ENCODE measurements around the gene ZNF358. TPM values are rescaled to one million over a fixed set of nuclear protein-coding genes. Genes with fewer than 3 reads are reported as not detected.

ZNF358 gene
- total and polyA plus RNA-seq, 7 donors = 38.1 to 110 (median 88.9) TPM

GRCh38 chr19:7556696-7557315, 40.9 kb downstream of the ZNF358 start:
- Histone ChIP-seq H3K9me3 (no peaks in the 10 kb centered on the region), H3K27me3 (ENCODE audit: insufficient read depth in 3 of 3, low read length in 2 of 3) (no peaks in the 10 kb centered on the region), H3K4me1 (no peaks in the 10 kb centered on the region), H3K4me3 (no peak overlapping the region), H3K27ac (no peak overlapping the region), H3K36me3 (ENCODE audit: insufficient read depth in 1 of 2, low read depth in 1 of 2) (peaks cover 5 to 83% of the 10 kb centered on the region in 2 donors)
- ATAC-seq = no peak
- 96 to 98% (median 97%) methylated on average over 54 of the region's 54 CpGs for WGBS, 3 donors
- intact Hi-C loops (cut with DNase I) = no loop called here
- DNase-seq = peak in 1 of 2 donors; percentile 39
- no peak for TF ChIP-seq CTCF (IDR thresholded peaks at IDR 0.05)

- no peak for DNase-seq
- Histone ChIP-seq H3K36me3 (ENCODE audit: insufficient read depth in 1 of 2, low read depth in 1 of 2) (peaks cover 5 to 77% of the 10 kb centered on the region in 2 donors), H3K4me3 (no peak overlapping the region), H3K27ac (no peak overlapping the region), H3K9me3 (no peaks in the 10 kb centered on the region), H3K4me1 (no peaks in the 10 kb centered on the region), H3K27me3 (ENCODE audit: insufficient read depth in 3 of 3, low read length in 2 of 3) (no peaks in the 10 kb centered on the region)
- intact Hi-C loops (cut with DNase I) = no loop called here
- WGBS, 3 donors = 92 to 96% (median 94%) methylated on average over 18 of the region's 18 CpGs
- TF ChIP-seq CTCF (IDR thresholded peaks at IDR 0.05) = no peak
- ATAC-seq = no peak
Measured at GRCh38 chr19:7558667-7559066, 42.8 kb downstream of the ZNF358 start.

- H3K27ac ChIP-seq = no peak overlapping the region
- no peak for ATAC-seq
- intact Hi-C loops (cut with DNase I) = no loop called here
- WGBS, 3 donors = 59 to 97% (median 65%) methylated on average over 4 of the region's 4 CpGs
- H3K9me3 ChIP-seq = no peaks in the 10 kb centered on the region
- no peaks in the 10 kb centered on the region for H3K4me1 ChIP-seq
- no peak for TF ChIP-seq CTCF (IDR thresholded peaks at IDR 0.05)
- peaks cover 5 to 74% of the 10 kb centered on the region in 2 donors for H3K36me3 ChIP-seq (ENCODE audit: insufficient read depth in 1 of 2, low read depth in 1 of 2)
- DNase-seq = no peak
- H3K27me3 ChIP-seq (ENCODE audit: insufficient read depth in 3 of 3, low read length in 2 of 3) = no peaks in the 10 kb centered on the region
- no peak overlapping the region for H3K4me3 ChIP-seq
Measured at GRCh38 chr19:7559102-7559501, 43.2 kb downstream of the ZNF358 start.

GRCh38 chr19:7560255-7560654, 44.4 kb downstream of the ZNF358 start:
- Histone ChIP-seq H3K4me1 (no peaks in the 10 kb centered on the region), H3K4me3 (no peak overlapping the region), H3K36me3 (ENCODE audit: insufficient read depth in 1 of 2, low read depth in 1 of 2) (peaks cover 3 to 64% of the 10 kb centered on the region in 2 donors), H3K27me3 (ENCODE audit: insufficient read depth in 3 of 3, low read length in 2 of 3) (no peaks in the 10 kb centered on the region), H3K27ac (no peak overlapping the region), H3K9me3 (no peaks in the 10 kb centered on the region)
- no peak for TF ChIP-seq CTCF (IDR thresholded peaks at IDR 0.05)
- ATAC-seq (no peak), DNase-seq (no peak)
- WGBS, 3 donors = 90 to 96% (median 93%) methylated on average over 2 of the region's 2 CpGs
- intact Hi-C loops (cut with DNase I) = no loop called here

GRCh38 chr19:7561325-7561724, 45.4 kb downstream of the ZNF358 start:
- DNase-seq (peak in 1 of 2 donors; percentile 52), ATAC-seq (no peak)
- WGBS, 3 donors = 83 to 90% (median 87%) methylated on average over 13 to 17 of the region's 17 CpGs
- no peak for TF ChIP-seq CTCF (IDR thresholded peaks at IDR 0.05)
- Histone ChIP-seq H3K9me3 (no peaks in the 10 kb centered on the region), H3K36me3 (ENCODE audit: insufficient read depth in 1 of 2, low read depth in 1 of 2) (peaks cover 3 to 54% of the 10 kb centered on the region in 2 donors), H3K4me3 (no peak overlapping the region), H3K27ac (no peak overlapping the region), H3K27me3 (ENCODE audit: insufficient read depth in 3 of 3, low read length in 2 of 3) (no peaks in the 10 kb centered on the region), H3K4me1 (no peaks in the 10 kb centered on the region)
- intact Hi-C loops (cut with DNase I) = no loop called here

All from psoas muscle (tissue), 8 donors.